Measurements from ENCODE around the gene PHLDB2.
A peak's percentile ranks its signal among the peaks of the same experiment; 100 is the strongest.

Gene PHLDB2

DNA sequence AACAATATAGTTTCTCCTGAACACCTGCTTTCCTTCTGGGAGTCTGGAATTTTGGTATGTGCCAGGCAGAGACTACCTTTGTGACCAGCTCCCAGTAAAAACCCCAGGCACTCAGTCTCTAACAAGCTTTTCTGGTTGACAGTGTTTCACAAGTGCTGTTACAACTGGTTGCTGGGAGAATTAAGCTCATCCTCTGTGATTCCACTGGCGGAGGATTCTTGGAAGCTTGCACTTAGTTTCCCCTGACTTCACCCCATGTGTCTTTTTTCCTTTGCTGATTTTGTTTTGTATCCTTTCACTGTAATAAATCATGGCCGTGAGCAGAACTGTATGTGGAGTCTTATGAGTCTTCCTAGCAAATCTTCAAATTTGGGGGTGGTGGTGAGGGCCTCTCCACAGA, 134.0 kb downstream of the PHLDB2 start:
- H3K18ac ChIP-seq (ENCODE audit: low read length), result no peak overlapping the region
- H2AK5ac ChIP-seq (ENCODE audit: low read length), result no peak overlapping the region
- H4K5ac ChIP-seq (ENCODE audit: low read length), result no peak overlapping the region
- no peaks in the 10 kb centered on the region for H3K36me3 ChIP-seq (ENCODE audit: control insufficient read depth, insufficient read depth, low read length)
- H3K27ac ChIP-seq (ENCODE audit: low read depth, low read length), result no peak overlapping the region
- H3K9ac ChIP-seq (ENCODE audit: low read length), result no peak overlapping the region
- no peak overlapping the region for H3K4ac ChIP-seq (ENCODE audit: low read depth, low read length)
- H3K56ac ChIP-seq (ENCODE audit: low read length), result no peak overlapping the region
- no peak overlapping the region for H3K23ac ChIP-seq (ENCODE audit: low read length)
- no peaks in the 10 kb centered on the region for H3K79me1 ChIP-seq (ENCODE audit: low read length)
- no peaks in the 10 kb centered on the region for H3K4me1 ChIP-seq (ENCODE audit: control insufficient read depth, low read depth, low read length)
- no peak overlapping the region for H3K4me2 ChIP-seq (ENCODE audit: low read length)
- no peaks in the 10 kb centered on the region for H3K27me3 ChIP-seq (ENCODE audit: insufficient read depth, low read length, poor library complexity)
- H4K8ac ChIP-seq (ENCODE audit: low read depth, low read length), result no peak overlapping the region
- no peaks in the 10 kb centered on the region for H3K79me2 ChIP-seq (ENCODE audit: control insufficient read depth, insufficient read depth, low read length)
- DNase-seq, result no peak
- H2BK120ac ChIP-seq (ENCODE audit: low read depth, low read length), result no peak overlapping the region
- H2BK5ac ChIP-seq (ENCODE audit: low read length), result no peak overlapping the region
- no peak overlapping the region for H3K4me3 ChIP-seq (ENCODE audit: low read length)
- WGBS (ENCODE audit: extremely low coverage, insufficient coverage, low lambda C conversion rate), result no CpG with 5 or more reads among the region's 2 CpGs
- no peak overlapping the region for H2BK15ac ChIP-seq (replicated peaks; ENCODE audit: low read depth)

DNA sequence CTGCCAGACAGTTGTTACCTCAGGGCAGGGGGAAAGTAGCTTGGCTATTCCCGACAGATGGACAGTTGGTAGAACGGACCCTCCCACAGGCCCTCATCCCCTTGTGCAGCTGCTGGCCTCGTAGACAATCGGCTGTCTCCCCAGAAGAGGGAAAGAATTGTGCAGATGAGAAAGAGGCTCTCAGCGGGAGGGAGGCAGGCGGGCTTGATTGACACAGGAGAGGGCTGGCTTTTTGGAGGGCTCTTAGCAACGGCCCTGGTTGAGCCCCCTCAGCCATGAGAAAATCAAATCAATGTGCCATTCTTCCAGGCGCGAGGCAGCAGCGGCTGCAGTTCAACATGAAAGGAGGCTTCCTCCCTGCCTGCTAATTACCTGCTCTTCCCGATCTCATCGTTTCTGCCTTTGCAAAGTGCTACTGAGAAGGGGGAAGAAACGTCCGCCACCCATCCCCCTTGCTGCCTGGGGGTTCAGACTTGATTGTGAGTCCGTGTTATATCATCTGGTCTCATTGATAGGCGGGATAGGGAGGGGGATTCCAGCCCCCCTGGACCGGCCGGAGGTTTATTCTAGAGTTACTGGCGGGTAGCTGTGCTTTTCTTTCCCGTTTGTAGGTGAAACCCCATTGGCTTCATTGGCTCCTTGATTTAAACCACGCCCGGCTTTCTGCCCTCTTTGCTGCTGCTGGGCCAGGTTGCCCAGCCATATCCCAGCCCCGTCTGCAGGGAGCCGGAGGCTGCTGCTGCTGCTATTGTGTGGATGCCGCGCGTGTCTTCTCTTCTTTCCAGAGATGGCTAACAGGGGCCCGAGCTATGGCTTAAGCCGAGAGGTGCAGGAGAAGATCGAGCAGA, 139.8 kb downstream of the PHLDB2 start, which contains the start of gene TAGLN3:
Gene TAGLN3, plus strand, starts transcription at position 287 of the 848 bp plus-strand sequence. Its CDS starts 501 bp downstream, at position 788.
- no peaks in the 10 kb centered on the region for H3K27me3 ChIP-seq (ENCODE audit: insufficient read depth, low read length, poor library complexity)
- peak; percentile 78 for DNase-seq
- peak within 1 kb of the TSS; percentile 60 for H4K5ac ChIP-seq (ENCODE audit: low read length)
- peak within 1 kb of the TSS; percentile 62 for H3K4me2 ChIP-seq (ENCODE audit: low read length)
- peaks cover 10% of the 10 kb centered on the region for H3K4me1 ChIP-seq (ENCODE audit: control insufficient read depth, low read depth, low read length)
- H3K36me3 ChIP-seq (ENCODE audit: control insufficient read depth, insufficient read depth, low read length), result no peaks in the 10 kb centered on the region
- H3K23ac ChIP-seq (ENCODE audit: low read length), result peak within 1 kb of the TSS; percentile 95
- no peaks in the 10 kb centered on the region for H3K79me1 ChIP-seq (ENCODE audit: low read length)
- peak within 1 kb of the TSS; percentile 13 for H3K18ac ChIP-seq (ENCODE audit: low read length)
- no peaks in the 10 kb centered on the region for H3K79me2 ChIP-seq (ENCODE audit: control insufficient read depth, insufficient read depth, low read length)
- peak within 1 kb of the TSS; percentile 74 for H3K4me3 ChIP-seq (ENCODE audit: low read length)
- H3K56ac ChIP-seq (ENCODE audit: low read length), result peak within 1 kb of the TSS; percentile 77
- no peak within 1 kb of the TSS for H2BK5ac ChIP-seq (ENCODE audit: low read length)
- no CpG with 5 or more reads among the region's 30 CpGs for WGBS (ENCODE audit: extremely low coverage, insufficient coverage, low lambda C conversion rate)
- H4K8ac ChIP-seq (ENCODE audit: low read depth, low read length), result no peak within 1 kb of the TSS
- no peak within 1 kb of the TSS for H2AK5ac ChIP-seq (ENCODE audit: low read length)
- H3K9ac ChIP-seq (ENCODE audit: low read length), result peak within 1 kb of the TSS; percentile 81
- peak within 1 kb of the TSS; percentile 81 for H3K27ac ChIP-seq (ENCODE audit: low read depth, low read length)
- H2BK15ac ChIP-seq (replicated peaks; ENCODE audit: low read depth), result no peak within 1 kb of the TSS
- no peak within 1 kb of the TSS for H2BK120ac ChIP-seq (ENCODE audit: low read depth, low read length)
- H3K4ac ChIP-seq (ENCODE audit: low read depth, low read length), result no peak within 1 kb of the TSS

- Histone ChIP-seq H3K79me2 (ENCODE audit: control insufficient read depth, insufficient read depth, low read length) (no peaks in the 10 kb centered on the region), H3K27me3 (ENCODE audit: insufficient read depth, low read length, poor library complexity) (no peaks in the 10 kb centered on the region), H2BK120ac (ENCODE audit: low read depth, low read length) (no peak overlapping the region), H2BK15ac (replicated peaks; ENCODE audit: low read depth) (no peak overlapping the region), H3K56ac (ENCODE audit: low read length) (peak overlapping the region; percentile 77), H4K5ac (ENCODE audit: low read length) (peak overlapping the region; percentile 60), H4K8ac (ENCODE audit: low read depth, low read length) (no peak overlapping the region), H3K4me3 (ENCODE audit: low read length) (peak overlapping the region; percentile 74), H3K27ac (ENCODE audit: low read depth, low read length) (peak overlapping the region; percentile 81), H2AK5ac (ENCODE audit: low read length) (no peak overlapping the region), H3K4ac (ENCODE audit: low read depth, low read length) (no peak overlapping the region), H3K4me1 (ENCODE audit: control insufficient read depth, low read depth, low read length) (peaks cover 10% of the 10 kb centered on the region), H3K18ac (ENCODE audit: low read length) (peak overlapping the region; percentile 13), H3K9ac (ENCODE audit: low read length) (peak overlapping the region; percentile 81), H3K36me3 (ENCODE audit: control insufficient read depth, insufficient read depth, low read length) (no peaks in the 10 kb centered on the region), H3K79me1 (ENCODE audit: low read length) (no peaks in the 10 kb centered on the region), H3K23ac (ENCODE audit: low read length) (peak overlapping the region; percentile 95), H2BK5ac (ENCODE audit: low read length) (no peak overlapping the region), H3K4me2 (ENCODE audit: low read length) (peak overlapping the region; percentile 62)
- no CpG with 5 or more reads among the region's 19 CpGs for WGBS (ENCODE audit: extremely low coverage, insufficient coverage, low lambda C conversion rate)
- DNase-seq, result no peak
Observed at GRCh38 chr3:111999484-112000324, 140.6 kb downstream of the PHLDB2 start.

DNA sequence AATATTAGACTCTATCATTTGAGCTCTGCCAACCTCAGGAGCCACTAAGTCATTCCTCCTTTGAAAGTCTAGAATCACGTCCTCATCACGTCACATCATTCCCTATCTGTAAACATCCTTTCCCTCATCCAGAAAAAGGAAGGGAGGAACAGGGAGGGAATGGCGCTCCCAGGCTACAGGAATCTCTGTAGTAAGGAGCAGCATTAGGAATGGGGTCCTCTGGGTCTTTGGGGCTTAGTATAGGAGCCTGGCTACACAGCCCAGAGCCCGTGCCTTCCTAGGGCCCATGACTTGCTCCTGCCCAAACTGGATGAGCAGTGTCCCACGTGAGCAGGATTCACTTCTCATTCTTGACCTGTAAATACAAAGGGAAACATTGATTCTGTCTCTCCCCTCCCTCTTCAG, 141.3 kb downstream of the PHLDB2 start:
- Histone ChIP-seq H2BK5ac (ENCODE audit: low read length) (no peak overlapping the region), H3K4ac (ENCODE audit: low read depth, low read length) (no peak overlapping the region), H3K18ac (ENCODE audit: low read length) (no peak overlapping the region), H3K4me2 (ENCODE audit: low read length) (no peak overlapping the region), H2AK5ac (ENCODE audit: low read length) (peak overlapping the region; percentile 46), H3K23ac (ENCODE audit: low read length) (no peak overlapping the region), H2BK15ac (replicated peaks; ENCODE audit: low read depth) (no peak overlapping the region), H3K4me1 (ENCODE audit: control insufficient read depth, low read depth, low read length) (peaks cover 10% of the 10 kb centered on the region), H3K9ac (ENCODE audit: low read length) (no peak overlapping the region), H3K27me3 (ENCODE audit: insufficient read depth, low read length, poor library complexity) (no peaks in the 10 kb centered on the region), H4K8ac (ENCODE audit: low read depth, low read length) (no peak overlapping the region), H3K36me3 (ENCODE audit: control insufficient read depth, insufficient read depth, low read length) (no peaks in the 10 kb centered on the region), H3K79me1 (ENCODE audit: low read length) (no peaks in the 10 kb centered on the region), H3K79me2 (ENCODE audit: control insufficient read depth, insufficient read depth, low read length) (no peaks in the 10 kb centered on the region), H3K56ac (ENCODE audit: low read length) (peak overlapping the region; percentile 28), H2BK120ac (ENCODE audit: low read depth, low read length) (no peak overlapping the region), H3K27ac (ENCODE audit: low read depth, low read length) (no peak overlapping the region), H4K5ac (ENCODE audit: low read length) (no peak overlapping the region), H3K4me3 (ENCODE audit: low read length) (no peak overlapping the region)
- WGBS (ENCODE audit: extremely low coverage, insufficient coverage, low lambda C conversion rate), result no CpG with 5 or more reads among the region's 5 CpGs
- DNase-seq, result no peak

DNA sequence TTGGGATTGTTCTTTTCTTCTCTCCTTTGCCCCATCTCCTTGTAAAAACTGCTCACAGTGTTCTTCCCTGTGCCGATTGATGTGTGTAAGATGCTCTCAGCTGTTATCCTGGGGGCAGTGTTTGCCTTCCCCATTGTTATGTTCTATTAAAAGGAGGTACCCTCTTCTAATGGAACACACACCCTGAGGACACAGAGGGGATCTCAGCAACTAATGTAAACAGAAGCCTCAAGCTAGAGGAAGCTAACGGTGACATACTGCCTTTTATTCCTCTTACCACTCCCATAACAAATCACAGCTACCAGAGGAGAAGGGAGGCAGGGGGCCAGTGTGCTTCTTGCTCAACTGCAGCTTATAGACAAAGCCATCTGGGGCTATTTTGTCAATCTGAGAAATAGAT, 141.9 kb downstream of the PHLDB2 start:
- Histone ChIP-seq H3K79me2 (ENCODE audit: control insufficient read depth, insufficient read depth, low read length) (no peaks in the 10 kb centered on the region), H3K36me3 (ENCODE audit: control insufficient read depth, insufficient read depth, low read length) (no peaks in the 10 kb centered on the region), H3K23ac (ENCODE audit: low read length) (no peak overlapping the region), H3K27ac (ENCODE audit: low read depth, low read length) (no peak overlapping the region), H3K56ac (ENCODE audit: low read length) (peak overlapping the region; percentile 30), H4K8ac (ENCODE audit: low read depth, low read length) (no peak overlapping the region), H3K79me1 (ENCODE audit: low read length) (no peaks in the 10 kb centered on the region), H3K4me2 (ENCODE audit: low read length) (no peak overlapping the region), H3K4ac (ENCODE audit: low read depth, low read length) (no peak overlapping the region), H2BK15ac (replicated peaks; ENCODE audit: low read depth) (no peak overlapping the region), H2BK5ac (ENCODE audit: low read length) (no peak overlapping the region), H2AK5ac (ENCODE audit: low read length) (no peak overlapping the region), H3K4me3 (ENCODE audit: low read length) (no peak overlapping the region), H3K27me3 (ENCODE audit: insufficient read depth, low read length, poor library complexity) (no peaks in the 10 kb centered on the region), H3K18ac (ENCODE audit: low read length) (no peak overlapping the region), H3K9ac (ENCODE audit: low read length) (no peak overlapping the region), H4K5ac (ENCODE audit: low read length) (no peak overlapping the region), H3K4me1 (ENCODE audit: control insufficient read depth, low read depth, low read length) (peaks cover 10% of the 10 kb centered on the region), H2BK120ac (ENCODE audit: low read depth, low read length) (no peak overlapping the region)
- peak; percentile 39 for DNase-seq
- no CpG with 5 or more reads among the region's 2 CpGs for WGBS (ENCODE audit: extremely low coverage, insufficient coverage, low lambda C conversion rate)
